ENCODE measurements around the gene POTEC. TPM values are rescaled to one million over a fixed set of nuclear protein-coding genes. Genes with fewer than 3 reads are reported as not detected.
"Not testable (repeated sequence)": the region's sequence is repeated elsewhere in the genome, so short reads cannot be mapped to it uniquely, and the experiment has no call there.

POTEC gene
- not detected in 2 replicates for total RNA-seq (2011; cell fraction: chromatin; rRNA removed; ENCODE audit: low replicate concordance)
- not detected in 2 replicates for total RNA-seq (2011; cell fraction: nucleolus; rRNA removed)
- total RNA-seq (2011; cell fraction: nucleoplasm; rRNA removed), result not detected in 2 replicates
- total RNA-seq (2014; rRNA removed) (not detected in 2 replicates), total RNA-seq (2014; rRNA removed; fragmentation: Illumina TruSeq; extraction: Trizol) (not detected in 2 replicates), total RNA-seq (2015; rRNA removed; fragmentation: Illumina TruSeq; extraction: Trizol) (not detected in 2 replicates), total RNA-seq (2021) (not detected in 2 replicates), polyA plus RNA-seq (2011; rRNA removed) (not detected in 2 replicates), polyA plus RNA-seq (2014; fragmentation: Illumina TruSeq; extraction: Trizol) (not detected in 2 replicates), polyA plus RNA-seq (2014; fragmentation: Nextera tagmentation; extraction: Ambion mirVana) (not detected), polyA plus RNA-seq (2014; rRNA removed) (0.01 TPM in 1 of 2 replicates, not detected in the other), polyA minus RNA-seq (2011; rRNA and poly(A)+ RNA removed) (not detected in 2 replicates), Bru-seq, nascent RNA (not detected), BruChase-seq, experiment 1, labeled RNA remaining after a 2-hour chase (not detected), BruChase-seq, experiment 2, labeled RNA remaining after a 6-hour chase (not detected)
- polyA plus RNA-seq (2011; cell fraction: cytosol; rRNA removed), result not detected in 2 replicates
- polyA plus RNA-seq (2011; cell fraction: nucleus; rRNA removed), result not detected in 2 replicates
- polyA plus RNA-seq (2012), result not detected in 2 replicates
- polyA minus RNA-seq (2011; cell fraction: cytosol; rRNA and poly(A)+ RNA removed), result not detected in 2 replicates
- polyA minus RNA-seq (2011; cell fraction: nucleus; rRNA and poly(A)+ RNA removed), result not detected in 2 replicates
- long read RNA-seq, experiment 1, result 0 reads
- long read RNA-seq, experiment 2, result 0 reads
- long read RNA-seq, experiment 3, result 0 reads

DNA sequence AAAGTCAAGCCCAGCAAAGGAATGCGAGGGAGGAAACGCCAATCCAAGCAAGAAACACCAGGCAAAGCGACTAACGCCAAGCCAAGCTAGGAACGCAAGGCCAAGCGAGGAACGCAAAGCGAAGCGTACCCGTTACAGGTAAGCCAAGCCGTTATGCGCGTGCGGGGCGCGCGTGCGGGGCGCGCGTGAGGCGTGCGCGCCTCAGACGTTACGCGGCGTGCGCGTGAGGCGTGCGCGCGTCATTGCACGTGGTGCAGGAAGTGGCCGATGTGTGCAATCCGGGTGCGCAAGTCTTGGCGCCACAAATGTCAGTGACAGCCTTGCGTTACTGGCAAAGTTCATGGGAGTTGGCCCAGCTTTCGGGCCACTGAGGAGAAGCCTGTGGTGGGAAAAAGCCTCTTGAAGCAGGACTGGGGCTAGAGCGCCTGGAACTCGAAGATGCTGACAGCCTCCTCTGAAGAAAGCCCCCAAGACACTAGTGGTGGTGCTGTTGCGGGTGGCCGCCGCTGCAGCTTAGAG lies at the start of gene POTEC:
POTEC (minus strand) TSS at position 155 of the 519 bp plus-strand sequence. CDS start 454 bp downstream, outside the sequence.
- CTCF ChIA-PET (ENCODE audit: low intra/inter-chr PET ratio); H3K4me1 ChIP-seq (replicated peaks in 1 of 2; ENCODE audit: control insufficient read depth in 2 of 2, insufficient read depth in 2 of 2, low read length in 2 of 2); intact Hi-C loops (cut with micrococcal nuclease); H3K27ac ChIP-seq (ENCODE audit: extremely low read depth, low read depth, low read length); H3K27me3 ChIP-seq (ENCODE audit: control insufficient read depth in 2 of 2, insufficient read depth in 2 of 2, low read length in 2 of 2); DNase-seq (ENCODE audit: extremely low read depth in 1 of 4, low spot score in 3 of 4); BruUV-seq (replicated peaks); in situ Hi-C loops (cut with MboI); H3K36me3 ChIP-seq (ENCODE audit: control insufficient read depth, insufficient read depth, low read length); H3K9ac ChIP-seq (ENCODE audit: insufficient read depth in 1 of 2, low read depth in 2 of 2, low read length in 2 of 2); H3K9me1 ChIP-seq (ENCODE audit: control insufficient read depth, insufficient read depth, low read length); FAIRE-seq; H3K4me3 ChIP-seq; H3K79me2 ChIP-seq (ENCODE audit: control insufficient read depth, insufficient read depth, low read length); H3K9me3 ChIP-seq (replicated peaks; ENCODE audit: control insufficient read depth, insufficient read depth, low read depth, low read length); ATAC-seq; H4K20me1 ChIP-seq (replicated peaks; ENCODE audit: control insufficient read depth, insufficient read depth, low read length); POLR2A ChIA-PET; H2AFZ ChIP-seq (ENCODE audit: low read depth, low read length); H3K4me2 ChIP-seq (ENCODE audit: insufficient read depth, low read length): not testable (repeated sequence)
- WGBS (ENCODE audit: insufficient coverage, low coverage, missing lambda C conversion rate), result 37% methylated on average over 12 of the region's 46 CpGs

DNA sequence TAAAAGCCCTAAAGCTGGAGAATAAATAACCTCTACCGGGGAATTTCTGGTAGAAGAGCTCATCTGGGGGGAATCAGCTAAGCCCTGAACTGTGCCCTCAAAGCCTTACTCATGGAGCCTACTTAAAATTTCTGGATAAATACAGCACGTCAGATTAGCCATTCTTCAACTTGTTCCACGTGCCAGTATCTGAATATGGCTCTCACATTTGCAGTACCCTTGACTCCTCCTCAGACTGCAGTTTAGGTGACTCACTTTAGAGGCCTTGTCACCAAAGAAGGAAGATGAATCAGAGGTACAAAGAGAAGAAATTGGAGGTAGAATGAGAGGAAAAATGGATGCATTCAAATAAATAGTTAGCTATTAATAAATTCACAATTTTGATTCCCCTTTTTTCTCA lies 34.6 kb upstream of the POTEC start:
- 0% methylated on average over 3 of the region's 3 CpGs for WGBS (ENCODE audit: insufficient coverage, low coverage, missing lambda C conversion rate)
- no peak overlapping the region for H3K4me2 ChIP-seq (ENCODE audit: insufficient read depth, low read length)
- no peaks in the 10 kb centered on the region for H3K36me3 ChIP-seq (ENCODE audit: control insufficient read depth, insufficient read depth, low read length)
- no peak overlapping the region for H3K27ac ChIP-seq (ENCODE audit: extremely low read depth, low read depth, low read length)
- CTCF ChIA-PET (ENCODE audit: low intra/inter-chr PET ratio), result no interaction called here
- H3K4me1 ChIP-seq (replicated peaks in 1 of 2; ENCODE audit: control insufficient read depth in 2 of 2, insufficient read depth in 2 of 2, low read length in 2 of 2), result no peaks in the 10 kb centered on the region
- no TSS peak for BruUV-seq (replicated peaks)
- no peak overlapping the region for H3K9ac ChIP-seq (ENCODE audit: insufficient read depth in 1 of 2, low read depth in 2 of 2, low read length in 2 of 2)
- intact Hi-C loops (cut with micrococcal nuclease) (no loop called here), in situ Hi-C loops (cut with MboI) (no loop called here)
- no peaks in the 10 kb centered on the region for H3K9me3 ChIP-seq (replicated peaks; ENCODE audit: control insufficient read depth, insufficient read depth, low read depth, low read length)
- ATAC-seq, result no peak
- H3K79me2 ChIP-seq (ENCODE audit: control insufficient read depth, insufficient read depth, low read length), result no peaks in the 10 kb centered on the region
- no peaks in the 10 kb centered on the region for H3K9me1 ChIP-seq (ENCODE audit: control insufficient read depth, insufficient read depth, low read length)
- no peak for DNase-seq (ENCODE audit: extremely low read depth in 1 of 4, low spot score in 3 of 4)
- H3K4me3 ChIP-seq, result no peak overlapping the region
- no peak for FAIRE-seq
- no peaks in the 10 kb centered on the region for H4K20me1 ChIP-seq (replicated peaks; ENCODE audit: control insufficient read depth, insufficient read depth, low read length)
- POLR2A ChIA-PET, result no interaction called here
- no peaks in the 10 kb centered on the region for H3K27me3 ChIP-seq (ENCODE audit: control insufficient read depth in 2 of 2, insufficient read depth in 2 of 2, low read length in 2 of 2)
- H2AFZ ChIP-seq (ENCODE audit: low read depth, low read length), result no peak overlapping the region
- TF ChIP-seq RREB1 (CRISPR knock-in tag; IDR thresholded peaks at IDR 0.05), result no peak
- TF ChIP-seq RFX1 (IDR thresholded peaks at IDR 0.05), result no peak

Measured in K562 (cell line).